ENCODE measurements around the gene RDH8. TPM values are rescaled to one million over a fixed set of nuclear protein-coding genes. Genes with fewer than 3 reads are reported as not detected.

Gene RDH8
- total RNA-seq, 1 experiment from 2014 or later = not detected

DNA sequence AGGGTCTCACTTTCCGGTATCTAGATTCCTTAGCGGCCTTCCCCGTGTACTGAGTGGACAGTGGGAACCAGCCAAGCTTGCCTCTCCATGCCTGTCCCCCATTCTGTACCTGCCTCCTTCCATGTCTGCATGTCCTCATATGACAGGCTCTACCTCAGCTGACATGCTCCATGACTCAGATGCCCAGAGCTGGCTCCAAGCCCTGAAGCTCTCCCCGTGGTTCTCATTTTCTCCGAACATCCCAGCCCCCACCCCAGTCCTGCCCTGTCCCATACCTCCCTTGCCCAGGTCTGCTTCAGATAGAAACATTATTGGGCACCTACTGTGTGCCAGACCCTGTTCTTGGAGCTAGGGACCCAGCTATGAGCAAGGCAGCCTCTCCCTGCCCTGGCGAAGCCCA is 55.8 kb downstream of the RDH8 start:
- Histone ChIP-seq H2AFZ (ENCODE audit: low read length) (no peak overlapping the region), H3K27ac (ENCODE audit: insufficient read length, low read depth, low read length) (no peak overlapping the region), H3K23me2 (ENCODE audit: insufficient read length, low read depth, low read length, poor library complexity, severe bottlenecking) (no peaks in the 10 kb centered on the region), H4K20me1 (ENCODE audit: control insufficient read depth, insufficient read depth, insufficient read length) (peaks cover 5% of the 10 kb centered on the region), H3K79me2 (ENCODE audit: insufficient read depth, low read length) (no peaks in the 10 kb centered on the region), H2AK5ac (ENCODE audit: insufficient read length, low read length) (no peak overlapping the region), H3K18ac (ENCODE audit: insufficient read length, low read depth, low read length) (no peak overlapping the region), H2BK12ac (ENCODE audit: insufficient read length, low read depth, low read length) (no peak overlapping the region), H4K91ac (ENCODE audit: insufficient read length, low read depth, low read length) (no peak overlapping the region), H4K5ac (ENCODE audit: insufficient read length, low read depth, low read length) (no peak overlapping the region), H3K23ac (ENCODE audit: insufficient read length, low read depth, low read length) (no peak overlapping the region), H2BK20ac (ENCODE audit: low read depth, low read length, poor library complexity, severe bottlenecking) (no peak overlapping the region), H3K4me2 (ENCODE audit: insufficient read depth, insufficient read length, low read length) (no peak overlapping the region), H3K27me3 (ENCODE audit: insufficient read depth, low read length) (no peaks in the 10 kb centered on the region; the same call in 1 of the 2 replicates), H2BK120ac (ENCODE audit: low read depth, low read length, poor library complexity, severe bottlenecking) (no peak overlapping the region), H3K9ac (ENCODE audit: extremely low read depth, insufficient read length, low read length) (no peak overlapping the region), H2BK5ac (ENCODE audit: insufficient read length, low read length) (no peak overlapping the region), H3K4me1 (ENCODE audit: insufficient read depth, low read length) (no peaks in the 10 kb centered on the region; the same call in 1 of the 2 replicates), H3T11ph (ENCODE audit: low read length) (no peak overlapping the region), H3K9me3 (ENCODE audit: control insufficient read depth, low read depth, low read length) (no peaks in the 10 kb centered on the region), H4K8ac (replicated peaks; ENCODE audit: insufficient read length, low read depth, low read length) (no peak overlapping the region), H3K79me1 (ENCODE audit: insufficient read depth, low read depth, low read length, poor library complexity, severe bottlenecking) (no peaks in the 10 kb centered on the region), H3K4ac (ENCODE audit: low read depth, low read length) (no peak overlapping the region), H3K56ac (ENCODE audit: insufficient read length, low read depth, low read length) (no peak overlapping the region), H3K14ac (ENCODE audit: insufficient read depth, low read length) (no peak overlapping the region), H2BK15ac (ENCODE audit: low read depth, low read length) (no peak overlapping the region)
- Mint-ChIP-seq H3K4me1 (peaks cover 13 to 18% of the 10 kb centered on the region in 2 experiments), H3K9me3 (peaks cover 5 to 16% of the 10 kb centered on the region in 2 experiments), H3K36me3 (ENCODE audit: insufficient read depth in 1 of 3, low read depth in 3 of 3) (peaks cover 0 to 3% (median under 1%) of the 10 kb centered on the region in 3 experiments; a peak in 3 of 7 replicates), H3K4me3 (no peak overlapping the region), H3K27ac (no peak overlapping the region; a peak in 1 of 7 replicates), H3K27me3 (ENCODE audit: low read depth) (peaks cover 29% of the 10 kb centered on the region)
- WGBS (ENCODE audit: extremely low coverage, insufficient read length, low lambda C conversion rate) = no CpG with 5 or more reads among the region's 6 CpGs
- TF ChIP-seq, protein P1, sequence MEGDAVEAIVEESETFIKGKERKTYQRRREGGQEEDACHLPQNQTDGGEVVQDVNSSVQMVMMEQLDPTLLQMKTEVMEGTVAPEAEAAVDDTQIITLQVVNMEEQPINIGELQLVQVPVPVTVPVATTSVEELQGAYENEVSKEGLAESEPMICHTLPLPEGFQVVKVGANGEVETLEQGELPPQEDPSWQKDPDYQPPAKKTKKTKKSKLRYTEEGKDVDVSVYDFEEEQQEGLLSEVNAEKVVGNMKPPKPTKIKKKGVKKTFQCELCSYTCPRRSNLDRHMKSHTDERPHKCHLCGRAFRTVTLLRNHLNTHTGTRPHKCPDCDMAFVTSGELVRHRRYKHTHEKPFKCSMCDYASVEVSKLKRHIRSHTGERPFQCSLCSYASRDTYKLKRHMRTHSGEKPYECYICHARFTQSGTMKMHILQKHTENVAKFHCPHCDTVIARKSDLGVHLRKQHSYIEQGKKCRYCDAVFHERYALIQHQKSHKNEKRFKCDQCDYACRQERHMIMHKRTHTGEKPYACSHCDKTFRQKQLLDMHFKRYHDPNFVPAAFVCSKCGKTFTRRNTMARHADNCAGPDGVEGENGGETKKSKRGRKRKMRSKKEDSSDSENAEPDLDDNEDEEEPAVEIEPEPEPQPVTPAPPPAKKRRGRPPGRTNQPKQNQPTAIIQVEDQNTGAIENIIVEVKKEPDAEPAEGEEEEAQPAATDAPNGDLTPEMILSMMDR (conservative IDR thresholded peaks at IDR 0.05) = no peak
- no peak for DNase-seq
